GM21717 (cell line): ENCODE results near the gene NUAK2.

Experiments used
- ATAC-seq: cut with Tn5 transposase; IDR thresholded peaks from one replicate; pipeline ENCODE4 v1.9.1; 2021; ENCODE audit warnings: mild to moderate bottlenecking, moderate library complexity; ENCODE audit not compliant: unreplicated experiment

NUAK2 gene

GRCh38 chr1:205259324-205259832 is 62.2 kb downstream of the NUAK2 start:
- no peak for ATAC-seq

GRCh38 chr1:205258719-205259118 is 62.8 kb downstream of the NUAK2 start:
- no peak for ATAC-seq

GRCh38 chr1:205258261-205258691 is 63.3 kb downstream of the NUAK2 start:
- no peak for ATAC-seq

GRCh38 chr1:205257735-205258134 is 63.8 kb downstream of the NUAK2 start:
- ATAC-seq = no peak

- ATAC-seq = no peak
These were observed 64.5 kb downstream of the NUAK2 start for GRCh38 chr1:205256951-205257625.

GRCh38 chr1:205255941-205256780 is 65.4 kb downstream of the NUAK2 start:
- no peak for ATAC-seq
